Measurements from ENCODE around the gene DCST1.
"Not testable (repeated sequence)": the region's sequence is repeated elsewhere in the genome, so short reads cannot be mapped to it uniquely, and the experiment has no call there.

DCST1 gene

DNA sequence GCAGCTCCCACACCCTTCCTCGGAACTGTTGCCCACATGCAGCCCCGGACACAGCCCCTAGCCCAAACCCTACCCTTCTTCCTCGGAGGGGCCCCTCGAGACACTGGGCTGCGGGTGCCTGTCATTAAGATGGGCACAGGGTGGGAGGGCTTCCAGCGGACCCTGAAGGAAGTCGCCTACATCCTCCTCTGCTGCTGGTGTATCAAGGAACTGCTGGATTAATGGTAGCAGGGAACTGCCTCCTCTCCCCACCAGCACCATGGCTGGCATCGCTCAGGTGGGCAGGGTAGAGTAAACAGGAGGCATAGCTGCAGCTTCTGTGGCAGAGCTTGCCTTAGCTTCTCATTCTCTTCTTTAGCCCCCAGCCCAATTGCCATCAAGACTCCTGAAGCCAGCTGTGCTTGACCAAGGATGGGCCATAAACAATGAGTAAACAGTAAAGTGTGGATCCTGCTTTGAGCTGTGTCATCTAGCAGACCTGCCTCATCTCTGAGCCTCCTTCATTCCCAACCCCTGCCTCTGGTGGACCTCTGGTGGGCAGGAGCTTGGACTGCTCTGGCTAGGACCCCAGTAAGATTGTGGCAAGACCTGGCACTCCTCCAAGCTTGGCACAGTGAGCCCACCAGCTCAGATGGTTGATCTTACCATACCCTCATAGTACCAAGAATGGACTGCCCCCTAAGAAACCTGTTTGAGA lies 39.9 kb upstream of the DCST1 start, which contains the start of gene LENEP:
LENEP (plus strand) TSS at position 15 of the 697 bp plus-strand sequence; CDS start at position 37, 22 bp downstream.
- TF ChIP-seq CTCF (conservative IDR thresholded peaks at IDR 0.05; ENCODE audit: low read length): no peak
- no peak within 1 kb of the TSS for H3K4me3 ChIP-seq (ENCODE audit: low read length)
- no peak for DNase-seq (ENCODE audit: low read depth)

DNA sequence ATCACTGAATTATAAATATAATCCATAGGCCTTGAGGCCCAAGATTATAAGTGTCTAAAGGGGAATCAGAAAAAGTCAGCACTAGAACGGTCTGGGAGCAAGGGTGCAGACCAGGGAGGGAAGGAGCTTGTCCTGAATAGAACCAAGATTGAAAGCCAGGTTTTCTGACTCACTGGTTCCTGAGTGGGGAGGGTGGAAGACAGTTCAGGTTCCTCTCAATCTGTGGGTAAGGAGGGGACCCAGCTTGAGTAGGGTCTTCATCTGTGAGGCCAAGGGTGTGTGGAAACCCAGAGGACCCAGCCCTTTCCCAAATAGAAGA lies 39.4 kb upstream of the DCST1 start:
- DNase-seq (ENCODE audit: low read depth): no peak
- H3K4me3 ChIP-seq (ENCODE audit: low read length): no peak overlapping the region
- TF ChIP-seq CTCF (conservative IDR thresholded peaks at IDR 0.05; ENCODE audit: low read length): no peak

DNA sequence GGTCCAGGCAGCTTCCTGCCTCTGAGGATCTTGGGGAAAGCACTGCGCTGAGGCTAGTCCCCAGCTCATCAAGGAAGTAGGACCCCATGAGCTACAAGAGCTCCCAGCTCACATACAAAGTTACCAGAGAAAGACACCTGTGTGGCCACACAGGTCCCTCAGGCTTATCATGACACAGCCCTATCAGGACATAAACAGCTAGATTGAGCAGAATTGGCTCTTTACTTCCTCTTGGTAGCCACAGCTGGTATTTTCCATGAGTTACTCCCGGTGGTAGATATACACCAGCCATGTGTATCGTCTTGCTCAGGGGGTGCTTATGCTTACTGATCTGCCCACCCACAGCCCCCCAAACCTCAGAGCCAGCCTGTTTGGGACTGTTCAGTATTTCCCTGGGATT lies 39.0 kb upstream of the DCST1 start:
- no peak for DNase-seq (ENCODE audit: low read depth)
- no peak for TF ChIP-seq CTCF (conservative IDR thresholded peaks at IDR 0.05; ENCODE audit: low read length)
- no peak overlapping the region for H3K4me3 ChIP-seq (ENCODE audit: low read length)

DNA sequence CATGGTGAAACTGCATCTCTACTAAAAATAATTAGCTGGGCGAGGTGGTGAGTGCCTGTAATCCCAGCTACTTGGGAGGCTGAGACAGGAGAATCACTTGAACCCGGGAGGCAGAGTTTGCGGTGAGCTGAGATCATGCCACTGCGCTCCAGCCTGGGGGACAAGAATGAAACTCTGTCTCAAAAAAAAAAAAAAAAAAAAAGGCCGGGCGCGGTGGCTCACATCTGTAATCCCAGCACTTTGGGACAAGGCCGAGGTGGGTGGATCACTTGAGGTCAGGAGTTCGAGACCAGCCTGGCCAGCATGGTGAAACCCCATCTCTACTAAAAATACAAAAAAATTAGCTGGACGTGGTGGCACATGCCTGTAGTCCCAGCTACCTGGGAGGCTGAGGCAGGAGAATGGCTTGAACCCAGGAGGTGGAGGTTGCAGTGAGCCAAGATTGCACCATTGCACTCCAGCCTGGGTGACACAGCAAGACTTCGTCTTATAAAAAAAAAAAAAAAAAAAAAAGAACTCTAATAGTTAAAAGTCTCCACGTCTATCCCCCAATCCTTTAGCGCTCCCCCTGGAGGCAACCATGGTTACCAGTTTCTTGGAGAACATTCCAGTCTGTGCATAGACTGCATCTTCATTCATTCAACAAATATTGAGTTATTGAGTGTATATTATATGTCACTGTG lies 38.2 kb upstream of the DCST1 start:
- peak; percentile 87 for DNase-seq (ENCODE audit: low read depth)
- H3K4me3 ChIP-seq (ENCODE audit: low read length): not testable (repeated sequence)
- peak; percentile 62 for TF ChIP-seq CTCF (conservative IDR thresholded peaks at IDR 0.05; ENCODE audit: low read length)

DNA sequence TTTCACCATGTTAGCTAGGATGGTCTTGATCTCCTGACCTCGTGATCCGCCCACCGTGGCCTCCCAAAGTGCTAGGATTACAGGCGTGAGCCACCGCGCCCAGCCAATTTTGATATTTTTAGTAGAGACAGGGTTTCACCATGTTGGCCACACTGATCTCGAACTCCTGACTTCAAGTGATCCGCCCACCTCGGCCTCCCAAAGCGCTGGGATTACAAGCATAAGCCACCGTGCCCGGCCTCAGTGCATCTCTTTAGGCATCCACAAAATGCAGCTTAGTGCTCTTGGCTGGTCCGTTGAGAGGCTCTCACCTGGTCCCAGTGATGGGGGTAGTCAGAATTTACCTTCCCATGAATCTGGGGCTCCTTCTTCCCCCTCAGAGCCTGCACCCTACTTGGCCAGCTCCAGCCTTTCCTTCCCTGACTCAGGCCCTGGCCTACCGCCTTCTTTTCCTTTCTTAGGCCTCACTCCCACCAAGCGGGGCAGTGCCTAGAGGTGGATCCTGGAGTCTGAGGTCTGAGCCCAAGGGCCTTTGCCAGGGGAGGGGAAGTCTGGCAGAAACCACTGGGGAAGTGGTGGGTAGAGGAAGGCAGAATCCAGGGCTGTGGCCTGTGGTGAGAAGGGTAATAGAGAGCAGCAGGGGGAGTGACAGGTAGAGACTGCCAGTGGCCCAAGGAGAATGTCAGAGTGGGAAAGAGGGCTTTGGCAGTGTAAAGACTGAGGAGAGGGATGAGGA lies 36.5 kb upstream of the DCST1 start:
- H3K4me3 ChIP-seq (ENCODE audit: low read length): no peak overlapping the region
- DNase-seq (ENCODE audit: low read depth): no peak
- no peak for TF ChIP-seq CTCF (conservative IDR thresholded peaks at IDR 0.05; ENCODE audit: low read length)

DNA sequence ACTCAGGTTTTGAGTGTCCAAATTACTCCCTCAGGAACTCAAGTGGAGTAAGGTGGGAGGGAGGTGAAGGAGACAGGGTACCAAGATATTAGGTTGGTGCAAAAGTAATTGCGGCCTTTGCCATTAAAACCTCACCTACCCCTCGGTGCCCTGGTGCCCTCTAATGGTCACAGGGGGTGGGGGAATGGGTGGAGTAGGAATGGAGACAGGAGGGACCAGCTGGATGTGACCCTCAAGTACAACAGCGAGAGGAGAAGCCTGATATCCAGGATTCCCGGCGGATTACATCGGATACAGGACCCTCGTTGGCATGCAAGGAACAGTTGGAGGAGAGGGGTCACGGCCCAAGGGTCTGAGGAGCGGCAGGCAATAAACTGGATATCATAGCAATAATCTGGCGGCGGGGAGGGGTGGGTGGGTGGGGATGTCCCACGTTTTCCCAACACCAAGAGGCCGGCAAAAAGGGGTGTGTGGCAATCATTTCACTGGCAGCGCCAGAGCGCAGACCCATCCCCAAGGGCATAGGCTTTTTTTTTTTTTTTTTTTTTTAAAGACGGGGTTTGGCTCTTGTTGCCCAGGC lies 35.3 kb upstream of the DCST1 start:
- DNase-seq (ENCODE audit: low read depth): no peak
- 0 out of 2 replicates have a peak, but pooled peaks have one; percentile 15 for TF ChIP-seq CTCF (conservative IDR thresholded peaks at IDR 0.05; ENCODE audit: low read length)
- no peak overlapping the region for H3K4me3 ChIP-seq (ENCODE audit: low read length)

Data from AG10803 (cell line).